Left ventricle myocardium superior (tissue), 1 donor: ENCODE measurements around the gene ASPSCR1. TPM values are rescaled to one million over a fixed set of nuclear protein-coding genes. Genes with fewer than 3 reads are reported as not detected.

Experiments used
- ATAC-seq: fragments of 200-7000 bp; cut with Tn5 transposase; one replicate; pipeline ENCODE4 v1.9.1; 2020; ENCODE audit warnings: mild to moderate bottlenecking, moderate library complexity
- DNase-seq: peaks from one replicate; pipeline ENCODE4 v3.0.0-alpha.2; 2020
- intact Hi-C: fragments of 100-400 bp; cut with micrococcal nuclease; formaldehyde crosslinking; loops from one replicate; pipeline ENCODE4 v1.11.0; 2022
- long read RNA-seq: library from polyadenylated mRNA; unstranded; transcript quantifications from one replicate; pipeline ENCODE4 v2.0.0, GENCODE V29; 2021
- total RNA-seq: library from RNA; stranded (reverse); fragmentation: NEBNext Ultra II Directional; extraction: Animal tissue kit (Norgen Biotek cat#: 25700); gene quantifications from one replicate; pipeline ENCODE4 v1.2.1, GENCODE V29; 2021
- donor health status: DM: no; HTN: yes; CAD: no; lungs with severe emphysema.

Gene ASPSCR1
- total RNA-seq = 25.4 TPM
- long read RNA-seq, full-length matches to known transcripts = 39 of 69 reads
- long read RNA-seq, partial matches to known transcripts = 11 of 69 reads
- long read RNA-seq, other reads (novel, unspliced or antisense) = 19 of 69 reads

GRCh38 chr17:81977211-81977808 lies at the start of gene ASPSCR1:
ASPSCR1 (plus strand) TSS chr17:81977629; CDS start chr17:81977647, 18 bp downstream.
- DNase-seq (peak; percentile 97), ATAC-seq (peak; percentile 98)
- intact Hi-C loops = no loop called here

GRCh38 chr17:81927653-81928543 lies 49.5 kb upstream of the ASPSCR1 start, which contains the start of gene MAFG:
MAFG (minus strand) TSS chr17:81927735; CDS start chr17:81923185, 4,550 bp downstream.
- DNase-seq (peak; percentile 96), ATAC-seq (peak; percentile 63)
- intact Hi-C loops = no loop called here

GRCh38 chr17:81928544-81929252 lies 48.7 kb upstream of the ASPSCR1 start:
- intact Hi-C loops = no loop called here

GRCh38 chr17:81929253-81930141 lies 47.9 kb upstream of the ASPSCR1 start:
- intact Hi-C loops = no loop called here
- no peak for ATAC-seq
- no peak for DNase-seq

More at GRCh38 chr17:81928544-81929252, 48.7 kb upstream of the ASPSCR1 start:
- ATAC-seq = no peak
- DNase-seq = peak; percentile 41

GRCh38 chr17:81930142-81931125 lies 47.0 kb upstream of the ASPSCR1 start:
- intact Hi-C loops = no loop called here
- DNase-seq = peak; percentile 37

GRCh38 chr17:81931189-81931556 lies 46.3 kb upstream of the ASPSCR1 start:
- DNase-seq = peak; percentile 31
- ATAC-seq = no peak
- intact Hi-C loops = no loop called here

More at GRCh38 chr17:81930142-81931125, 47.0 kb upstream of the ASPSCR1 start:
- ATAC-seq = no peak

- intact Hi-C loops = no loop called here
- DNase-seq = no peak
These were observed 45.7 kb upstream of the ASPSCR1 start for GRCh38 chr17:81931557-81932332.

GRCh38 chr17:81932333-81932983 lies 45.0 kb upstream of the ASPSCR1 start:
- no peak for ATAC-seq
- intact Hi-C loops = no loop called here
- no peak for DNase-seq

More at GRCh38 chr17:81931557-81932332, 45.7 kb upstream of the ASPSCR1 start:
- no peak for ATAC-seq

- intact Hi-C loops = no loop called here
- ATAC-seq = no peak
- no peak for DNase-seq
These were observed 44.2 kb upstream of the ASPSCR1 start for GRCh38 chr17:81933178-81933699.

- intact Hi-C loops = no loop called here
- ATAC-seq = no peak
- peak; percentile 32 for DNase-seq
These were observed 43.2 kb upstream of the ASPSCR1 start for GRCh38 chr17:81934098-81934757.

GRCh38 chr17:81934850-81935708 lies 42.4 kb upstream of the ASPSCR1 start:
- DNase-seq = peak; percentile 35
- ATAC-seq = no peak
- intact Hi-C loops = no loop called here

- DNase-seq = no peak
- ATAC-seq = no peak
- intact Hi-C loops = no loop called here
These were observed 41.7 kb upstream of the ASPSCR1 start for GRCh38 chr17:81935709-81936084.

GRCh38 chr17:81939218-81939617 lies 38.2 kb upstream of the ASPSCR1 start:
- no peak for DNase-seq

GRCh38 chr17:81939881-81940385 lies 37.5 kb upstream of the ASPSCR1 start:
- intact Hi-C loops = no loop called here

More at GRCh38 chr17:81939218-81939617, 38.2 kb upstream of the ASPSCR1 start:
- no peak for ATAC-seq
- intact Hi-C loops = no loop called here

More at GRCh38 chr17:81939881-81940385, 37.5 kb upstream of the ASPSCR1 start:
- ATAC-seq = peak; percentile 47
- DNase-seq = peak; percentile 85
